Smooth muscle cell of the pulmonary artery (primary cell): Measurements from ENCODE around the gene TFEB. TPM values are rescaled to one million over a fixed set of nuclear protein-coding genes. Genes with fewer than 3 reads are reported as not detected.

Experiments used
- total RNA-seq: library from RNA; depleted of rRNA; stranded (reverse); fragments of >200 nt; gene quantifications from 2 replicates; pipeline ENCODE4 v1.2.3, GENCODE V29; 2014

Gene TFEB
- 3.5 and 6.5 TPM in 2 replicates for total RNA-seq

DNA sequence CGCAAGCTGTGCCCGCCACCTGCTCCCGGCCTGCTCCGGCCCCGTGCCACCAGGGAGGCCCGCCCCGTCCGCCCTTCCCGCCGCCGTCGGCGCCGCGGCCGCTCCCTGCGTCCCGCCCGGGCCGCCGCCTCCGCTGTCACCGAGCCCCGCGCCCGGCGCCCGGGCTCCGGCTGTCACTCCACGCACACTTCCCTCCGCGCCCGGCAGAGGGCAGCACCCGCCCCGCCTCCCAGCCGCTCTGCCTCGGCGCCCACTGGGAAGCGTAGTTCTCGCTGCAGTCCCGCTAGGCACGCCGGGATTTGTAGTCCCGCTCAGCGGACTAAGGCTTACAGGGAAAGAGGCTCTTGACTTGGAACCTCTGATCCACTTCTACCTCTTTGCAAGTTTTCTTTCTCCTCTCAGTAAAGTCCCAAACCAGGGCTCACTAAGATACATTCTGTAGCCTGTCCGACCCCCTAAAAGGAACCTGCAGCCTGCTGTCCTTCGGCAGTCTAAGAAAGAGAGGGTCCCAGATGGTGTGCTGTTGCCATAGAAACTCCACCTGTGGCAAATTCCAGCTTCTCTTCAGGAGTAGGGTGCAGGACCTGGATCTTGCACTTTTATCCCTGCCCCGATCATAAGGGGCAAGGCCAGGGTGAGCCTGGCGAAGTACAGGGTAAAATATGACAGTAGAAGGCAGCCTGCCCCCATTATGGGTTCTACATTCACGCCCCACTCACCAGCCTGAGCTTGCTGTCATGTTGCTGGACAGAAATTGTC is at the start of gene TFEB:
TFEB (minus strand) TSS at position 182 of the 759 bp plus-strand sequence. CDS start 44,395 bp downstream, outside the sequence.

DNA sequence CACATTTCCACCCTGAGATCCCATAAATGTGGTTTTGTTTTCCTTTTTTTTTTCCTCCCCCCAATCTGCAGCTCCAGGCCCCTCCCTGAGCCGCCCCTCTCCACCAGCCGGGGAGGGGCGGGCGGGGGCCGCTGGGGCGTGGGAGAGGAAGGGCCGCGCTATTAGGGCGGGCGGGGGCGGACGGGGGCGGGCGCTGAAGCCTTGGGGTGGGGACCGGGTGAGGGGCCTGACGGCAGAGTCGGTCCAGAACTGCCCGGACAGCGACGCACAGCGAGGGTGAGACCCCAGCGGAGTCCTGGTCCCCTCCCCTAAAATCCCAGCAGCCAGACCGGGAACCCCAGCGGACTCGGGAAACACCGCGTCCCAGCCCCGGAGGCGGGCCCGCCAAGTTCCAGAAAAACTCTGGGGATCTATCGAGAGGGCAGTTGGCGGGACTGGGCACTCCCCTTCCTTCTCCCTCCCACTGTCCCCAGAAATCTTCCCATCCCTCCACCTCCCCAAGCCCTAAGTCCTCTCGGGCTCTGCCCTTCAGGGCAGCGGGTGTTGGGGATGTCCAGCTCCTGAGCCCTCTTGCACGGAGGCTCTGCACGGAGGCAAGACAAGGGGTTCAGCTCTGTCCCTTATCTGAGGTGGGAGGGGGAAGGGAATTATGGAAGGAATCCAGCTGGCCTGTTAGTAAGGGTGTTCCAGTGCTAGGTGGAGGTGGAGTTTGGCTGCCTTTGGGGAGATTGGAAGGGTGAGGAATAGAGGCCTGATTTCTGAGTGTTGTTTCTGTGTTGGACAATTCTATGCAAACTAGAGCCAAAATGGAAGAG is 45.4 kb upstream of the TFEB start, which contains the start of gene PRICKLE4:
PRICKLE4 (plus strand) TSS at position 232 of the 815 bp plus-strand sequence. CDS start 2,692 bp downstream, outside the sequence.

GRCh38 chr6:41779788-41780550 is 44.6 kb upstream of the TFEB start, which contains the start of gene FRS3:
Gene FRS3, minus strand, starts transcription at chr6:41779900. Its CDS starts 2,913 bp downstream, at chr6:41776987.

DNA sequence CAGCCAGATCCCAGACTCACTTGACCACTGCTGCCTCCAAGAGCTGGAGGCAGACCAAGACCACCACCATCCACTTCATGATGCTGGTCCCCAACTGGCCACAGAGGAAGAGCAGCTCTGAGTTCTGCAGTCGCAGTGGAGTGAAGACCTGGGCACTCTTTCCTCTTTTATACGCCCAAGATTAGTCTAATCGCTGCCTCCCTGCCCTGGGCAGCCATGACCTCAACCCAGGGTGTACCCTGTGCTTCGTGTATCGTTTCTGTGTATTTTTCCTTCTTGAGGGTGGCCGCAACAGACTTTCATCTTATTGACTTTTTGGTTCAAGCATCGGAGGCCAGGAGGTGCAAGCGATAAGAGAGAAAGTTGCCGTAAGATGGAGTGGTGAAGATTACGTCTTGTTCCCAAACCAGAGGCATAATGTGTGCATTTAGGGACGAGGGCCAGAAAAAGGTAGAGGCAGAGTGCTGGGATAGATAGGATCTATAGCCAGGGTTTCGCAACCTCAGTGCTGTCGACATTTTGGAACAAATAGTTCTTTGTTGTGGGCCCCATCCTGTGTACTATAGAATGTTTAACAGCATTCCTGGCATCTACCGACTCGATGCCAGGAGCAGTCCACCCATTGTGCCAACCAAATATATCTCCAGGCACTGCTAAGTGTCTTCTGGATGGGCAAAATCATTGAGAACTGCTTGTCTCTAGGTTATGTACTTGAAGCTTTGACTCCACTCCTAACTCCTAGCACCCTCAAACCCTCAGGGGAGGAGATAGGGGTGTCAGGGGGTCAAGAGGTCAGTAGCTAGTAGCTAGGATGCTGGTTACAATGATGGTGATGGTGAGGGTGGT is 12.1 kb upstream of the TFEB start, which contains the start of gene PGC:
PGC (minus strand) TSS at position 142 of the 846 bp plus-strand sequence; CDS start at position 79, 63 bp downstream.

DNA sequence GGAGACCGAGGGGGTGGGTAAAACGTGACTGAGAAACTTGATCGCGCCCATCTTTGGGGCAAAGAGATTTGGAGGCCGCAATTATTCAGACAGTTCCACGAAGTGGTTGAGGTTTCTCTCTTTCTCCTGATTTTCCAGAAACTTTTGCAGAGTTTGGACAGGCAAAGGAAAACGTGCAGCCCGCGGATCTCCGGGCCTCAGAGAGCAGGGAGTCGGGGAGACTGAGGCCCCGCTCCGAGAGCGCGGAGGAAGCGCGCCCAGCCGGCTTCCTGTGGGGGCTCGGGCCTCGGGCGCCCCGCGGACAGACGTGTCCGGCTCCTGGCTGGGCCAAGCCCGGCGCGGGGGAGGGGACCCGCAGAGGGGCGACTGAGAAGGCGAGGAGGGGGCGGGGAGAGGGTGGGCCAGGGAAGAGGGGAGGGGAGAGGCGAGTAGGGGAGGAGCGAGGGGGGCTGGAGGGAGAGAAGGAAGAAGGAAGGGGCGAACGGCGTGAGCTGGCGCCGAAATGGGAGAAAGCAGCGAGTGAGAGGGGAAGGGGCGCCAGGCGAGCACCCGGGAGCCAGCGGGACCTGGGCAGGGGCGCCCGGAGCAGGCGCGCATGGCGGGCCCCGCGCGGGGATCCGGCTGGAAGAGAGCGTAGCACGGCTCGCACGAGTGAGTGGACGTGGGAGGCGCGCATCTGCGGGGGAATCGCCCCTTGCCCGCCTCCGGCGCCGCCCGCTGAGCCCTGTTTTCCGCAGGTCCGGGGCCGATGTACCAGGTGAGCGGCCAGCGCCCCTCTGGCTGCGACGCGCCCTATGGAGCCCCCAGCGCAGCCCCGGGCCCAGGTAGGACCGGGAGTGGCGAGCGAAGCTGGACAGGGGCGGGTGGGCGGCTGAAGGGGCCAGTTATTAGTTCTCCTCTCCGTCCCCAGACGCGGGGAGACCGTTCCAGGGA is 97.1 kb downstream of the TFEB start, which contains the start of gene MDFI:
MDFI (plus strand) TSS at position 467 of the 933 bp plus-strand sequence; CDS start at position 749, 282 bp downstream.

Other genes starting within 250 kb of the TFEB start
- 3.5 and 6.5 TPM in 2 replicates for gene FOXP4, start 189.2 kb downstream of the TFEB start, total RNA-seq
- 0.26 and 0.33 TPM in 2 replicates for gene MDFI, start 97.1 kb downstream of the TFEB start, total RNA-seq
- gene PGC, start 11.8 kb upstream of the TFEB start, total RNA-seq: not detected in 2 replicates
- gene FRS3, start 44.3 kb upstream of the TFEB start, total RNA-seq: 1.8 and 2.8 TPM in 2 replicates
- 0.36 TPM in 1 of 2 replicates, not detected in the other for gene PRICKLE4, start 45.2 kb upstream of the TFEB start, total RNA-seq
- gene TOMM6, start 52.1 kb upstream of the TFEB start, total RNA-seq: 33.1 and 36.9 TPM in 2 replicates
- gene USP49, start 159.8 kb upstream of the TFEB start, total RNA-seq: 2.8 and 3.5 TPM in 2 replicates
- gene MED20, start 185.5 kb upstream of the TFEB start, total RNA-seq: 19.9 and 21.9 TPM in 2 replicates
- 11.5 and 18.2 TPM in 2 replicates for gene BYSL, start 185.9 kb upstream of the TFEB start, total RNA-seq
- 14.8 and 16.6 TPM in 2 replicates for gene CCND3, start 206.2 kb upstream of the TFEB start, total RNA-seq